HG02840 (cell line): ENCODE results near the gene BCL10.

Source experiments
- ATAC-seq: cut with Tn5 transposase; IDR thresholded peaks from one replicate; pipeline ENCODE4 v1.9.1; 2021; ENCODE audit warnings: mild to moderate bottlenecking, moderate library complexity, moderate number of reproducible peaks; ENCODE audit not compliant: unreplicated experiment, low FRiP score

BCL10 gene

GRCh38 chr1:85224734-85225623 lies 51.5 kb downstream of the BCL10 start:
- ATAC-seq = no peak

GRCh38 chr1:85224295-85224694 lies 52.1 kb downstream of the BCL10 start:
- ATAC-seq = no peak

- ATAC-seq = no peak
Observed at GRCh38 chr1:85223334-85223733, 53.1 kb downstream of the BCL10 start.

GRCh38 chr1:85220756-85221201 lies 55.7 kb downstream of the BCL10 start:
- ATAC-seq = no peak

- no peak for ATAC-seq
Observed at GRCh38 chr1:85219853-85220610, 56.4 kb downstream of the BCL10 start.

- ATAC-seq = no peak
Observed at GRCh38 chr1:85216697-85217096, 59.7 kb downstream of the BCL10 start.
